RWPE2 (cell line): Measurements from ENCODE around the gene RPS6KA2.
"Not testable (repeated sequence)": the region's sequence is repeated elsewhere in the genome, so short reads cannot be mapped to it uniquely, and the experiment has no call there.

ENCODE experiments used
- ATAC-seq: fragments of 200-7000 bp; cut with Tn5 transposase; 3 replicates; pipeline ENCODE4 v1.9.1; 2021; ENCODE audit warnings: low read depth
- DNase-seq: peaks from one replicate; pipeline ENCODE4 v3.0.0-alpha.2; 2020; ENCODE audit warnings: low spot score
- H3K27ac ChIP-seq: fragments of 450-650 bp; 2 replicates; pipeline ENCODE4 v1.5.1; 2017; ENCODE audit warnings: mild to moderate bottlenecking; ENCODE audit not compliant: poor library complexity, severe bottlenecking
- H3K27me3 ChIP-seq: fragments of 250-450 bp; sonication (Bioruptor Pico); 2 replicates; pipeline ENCODE4 v1.5.1; 2021; ENCODE audit warnings: mild to moderate bottlenecking, moderate library complexity; ENCODE audit not compliant: insufficient read depth, poor library complexity, severe bottlenecking
- H3K36me3 ChIP-seq: fragments of 250-450 bp; sonication (Bioruptor Pico); 2 replicates; pipeline ENCODE4 v1.5.1; 2020; ENCODE audit warnings: low read depth, mild to moderate bottlenecking, moderate library complexity
- H3K4me1 ChIP-seq: fragments of 250-450 bp; sonication (Bioruptor Pico); 2 replicates; pipeline ENCODE4 v1.5.1; 2021; ENCODE audit warnings: mild to moderate bottlenecking, moderate library complexity; ENCODE audit not compliant: insufficient read depth, poor library complexity, severe bottlenecking
- H3K4me3 ChIP-seq: fragments of 250-450 bp; sonication (Bioruptor Pico); 2 replicates; pipeline ENCODE4 v1.5.1; 2021; ENCODE audit warnings: mild to moderate bottlenecking, moderate library complexity; ENCODE audit not compliant: severe bottlenecking
- H3K9me3 ChIP-seq: fragments of 250-450 bp; sonication (Bioruptor Pico); 2 replicates; pipeline ENCODE4 v1.5.1; 2021; ENCODE audit warnings: mild to moderate bottlenecking, moderate library complexity; ENCODE audit not compliant: severe bottlenecking
- TF ChIP-seq, protein P1 (sequence below): fragments of 450-650 bp; IDR thresholded peaks from one replicate; pipeline ENCODE4 v1.5.1; 2017; ENCODE audit warnings: mild to moderate bottlenecking, moderate library complexity; ENCODE audit not compliant: poor library complexity, severe bottlenecking

The RPS6KA2 gene

DNA sequence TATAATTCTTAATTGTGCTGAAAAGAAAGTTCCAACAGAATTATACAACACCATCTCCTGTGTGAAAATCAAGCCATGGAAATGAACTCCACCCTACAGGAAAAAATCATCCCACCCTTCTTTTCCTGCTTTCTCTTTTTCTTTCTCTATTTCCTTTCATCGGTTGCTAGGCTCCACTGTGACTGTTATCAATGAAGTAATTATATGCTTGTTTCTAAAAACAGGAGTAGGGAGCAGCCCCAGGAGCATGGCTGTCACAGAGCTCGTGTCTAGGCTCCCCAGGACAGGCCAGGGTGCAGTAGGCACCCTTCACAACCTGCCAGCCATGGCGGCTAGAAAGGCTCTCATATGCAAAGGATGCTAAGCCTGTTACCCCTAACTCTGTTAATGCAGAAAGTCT, 257.3 kb downstream of the RPS6KA2 start:
- no peaks in the 10 kb centered on the region for H3K27me3 ChIP-seq
- no peak overlapping the region for H3K27ac ChIP-seq
- ATAC-seq (no peak), DNase-seq (no peak)
- no peak overlapping the region for H3K4me3 ChIP-seq
- 0 out of 2 replicates have a peak, but pooled peaks cover 2% of the 10 kb centered on the region for H3K36me3 ChIP-seq
- H3K4me1 ChIP-seq, result no peaks in the 10 kb centered on the region
- H3K9me3 ChIP-seq, result no peaks in the 10 kb centered on the region
- TF ChIP-seq, protein P1, sequence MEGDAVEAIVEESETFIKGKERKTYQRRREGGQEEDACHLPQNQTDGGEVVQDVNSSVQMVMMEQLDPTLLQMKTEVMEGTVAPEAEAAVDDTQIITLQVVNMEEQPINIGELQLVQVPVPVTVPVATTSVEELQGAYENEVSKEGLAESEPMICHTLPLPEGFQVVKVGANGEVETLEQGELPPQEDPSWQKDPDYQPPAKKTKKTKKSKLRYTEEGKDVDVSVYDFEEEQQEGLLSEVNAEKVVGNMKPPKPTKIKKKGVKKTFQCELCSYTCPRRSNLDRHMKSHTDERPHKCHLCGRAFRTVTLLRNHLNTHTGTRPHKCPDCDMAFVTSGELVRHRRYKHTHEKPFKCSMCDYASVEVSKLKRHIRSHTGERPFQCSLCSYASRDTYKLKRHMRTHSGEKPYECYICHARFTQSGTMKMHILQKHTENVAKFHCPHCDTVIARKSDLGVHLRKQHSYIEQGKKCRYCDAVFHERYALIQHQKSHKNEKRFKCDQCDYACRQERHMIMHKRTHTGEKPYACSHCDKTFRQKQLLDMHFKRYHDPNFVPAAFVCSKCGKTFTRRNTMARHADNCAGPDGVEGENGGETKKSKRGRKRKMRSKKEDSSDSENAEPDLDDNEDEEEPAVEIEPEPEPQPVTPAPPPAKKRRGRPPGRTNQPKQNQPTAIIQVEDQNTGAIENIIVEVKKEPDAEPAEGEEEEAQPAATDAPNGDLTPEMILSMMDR, result no peak

DNA sequence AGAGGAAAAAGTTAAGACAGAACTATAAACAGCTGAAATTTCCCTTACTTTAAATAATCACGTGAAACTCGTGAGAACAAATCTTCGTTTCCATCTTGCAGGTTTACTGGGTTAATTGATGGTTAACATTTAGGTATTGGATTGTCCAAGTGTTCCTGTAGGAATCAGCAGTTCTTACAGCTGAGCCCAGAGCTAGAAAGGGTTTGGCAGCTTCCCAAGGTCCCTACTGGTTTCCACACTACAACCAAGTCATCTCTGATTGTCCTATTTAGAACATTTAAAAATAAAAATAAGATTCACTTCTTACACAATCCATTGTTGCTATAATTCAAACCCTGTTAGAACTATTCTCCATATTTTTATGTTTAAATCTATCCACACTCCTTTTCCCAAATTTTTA, 260.1 kb downstream of the RPS6KA2 start:
- Histone ChIP-seq H3K36me3 (0 out of 2 replicates have a peak, but pooled peaks cover 2% of the 10 kb centered on the region), H3K4me3 (no peak overlapping the region), H3K4me1 (no peaks in the 10 kb centered on the region), H3K27ac (no peak overlapping the region), H3K9me3 (no peaks in the 10 kb centered on the region), H3K27me3 (no peaks in the 10 kb centered on the region)
- no peak for DNase-seq
- ATAC-seq, result no peak
- TF ChIP-seq, protein P1, result no peak

DNA sequence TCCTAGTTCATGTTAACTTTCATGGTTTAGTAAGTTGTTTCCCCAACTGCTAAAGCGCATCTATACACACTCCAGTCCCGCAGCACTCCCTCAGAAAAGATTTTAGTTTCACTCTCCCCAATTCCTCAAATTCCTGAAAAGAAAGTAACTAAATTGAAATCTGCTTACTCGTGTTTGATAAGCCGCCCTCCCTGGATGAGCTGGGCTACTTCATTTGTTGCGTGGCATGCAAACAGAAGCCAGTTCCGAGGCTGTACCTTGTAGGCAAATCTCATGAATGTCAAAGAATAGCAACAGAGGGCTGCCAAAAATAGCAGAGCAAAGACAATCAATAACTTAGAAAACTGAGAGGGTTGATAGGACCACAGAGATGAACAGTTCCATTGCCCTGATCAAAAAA, 261.2 kb downstream of the RPS6KA2 start:
- TF ChIP-seq, protein P1, result no peak
- H3K36me3 ChIP-seq, result 0 out of 2 replicates have a peak, but pooled peaks cover 2% of the 10 kb centered on the region
- H3K4me1 ChIP-seq, result peaks cover 5% of the 10 kb centered on the region
- ATAC-seq (no peak), DNase-seq (no peak)
- no peaks in the 10 kb centered on the region for H3K9me3 ChIP-seq
- no peak overlapping the region for H3K4me3 ChIP-seq
- H3K27ac ChIP-seq, result no peak overlapping the region
- no peaks in the 10 kb centered on the region for H3K27me3 ChIP-seq

DNA sequence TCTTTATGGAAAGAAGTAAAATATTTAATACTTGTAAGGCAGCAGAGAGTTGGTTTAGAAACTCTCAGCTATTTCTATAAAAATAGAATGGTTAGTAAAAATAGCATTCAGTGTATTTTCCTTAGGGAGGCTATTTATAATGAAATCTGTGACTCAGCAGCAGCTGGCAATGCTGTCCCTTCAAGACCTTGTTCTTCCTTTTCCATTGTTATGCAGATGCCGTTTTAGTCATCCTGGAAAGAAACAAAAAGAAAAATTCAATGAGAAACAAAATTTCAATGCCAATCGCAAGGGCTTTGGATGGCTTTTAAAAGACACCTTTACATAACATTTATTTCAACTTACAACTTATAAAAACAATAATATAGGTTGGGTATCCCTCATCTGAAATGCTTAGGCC, 261.8 kb downstream of the RPS6KA2 start:
- Histone ChIP-seq H3K4me3 (no peak overlapping the region), H3K4me1 (peaks cover 10% of the 10 kb centered on the region), H3K27me3 (no peaks in the 10 kb centered on the region), H3K27ac (no peak overlapping the region), H3K9me3 (no peaks in the 10 kb centered on the region), H3K36me3 (0 out of 2 replicates have a peak, but pooled peaks cover 2% of the 10 kb centered on the region)
- no peak for DNase-seq
- TF ChIP-seq, protein P1, result no peak
- ATAC-seq, result no peak

DNA sequence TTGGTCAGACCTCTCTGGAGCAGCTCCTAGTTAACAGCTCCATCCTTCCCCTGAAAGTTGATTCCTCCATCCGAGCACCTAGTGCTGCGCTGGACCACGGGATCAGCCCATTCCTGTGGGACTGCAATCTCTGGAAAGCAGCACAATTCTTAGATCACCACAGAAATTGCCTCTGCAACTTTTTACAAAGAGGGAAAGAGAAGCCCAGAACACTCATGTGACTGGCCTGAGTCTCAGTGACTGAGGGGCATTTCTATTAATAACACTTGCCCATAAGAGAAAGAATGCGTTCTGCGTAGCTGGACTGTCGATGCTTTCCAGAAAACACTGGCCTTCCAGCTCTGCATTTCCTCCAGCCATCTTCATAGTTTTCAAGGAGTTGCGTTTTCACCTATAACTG, 262.6 kb downstream of the RPS6KA2 start:
- H3K27ac ChIP-seq, result no peak overlapping the region
- H3K9me3 ChIP-seq, result peaks cover under 1% of the 10 kb centered on the region
- H3K4me1 ChIP-seq, result peaks cover 10% of the 10 kb centered on the region
- no peak overlapping the region for H3K4me3 ChIP-seq
- H3K36me3 ChIP-seq, result 0 out of 2 replicates have a peak, but pooled peaks cover 2% of the 10 kb centered on the region
- TF ChIP-seq, protein P1, result no peak
- no peaks in the 10 kb centered on the region for H3K27me3 ChIP-seq
- DNase-seq, result no peak
- ATAC-seq, result no peak

DNA sequence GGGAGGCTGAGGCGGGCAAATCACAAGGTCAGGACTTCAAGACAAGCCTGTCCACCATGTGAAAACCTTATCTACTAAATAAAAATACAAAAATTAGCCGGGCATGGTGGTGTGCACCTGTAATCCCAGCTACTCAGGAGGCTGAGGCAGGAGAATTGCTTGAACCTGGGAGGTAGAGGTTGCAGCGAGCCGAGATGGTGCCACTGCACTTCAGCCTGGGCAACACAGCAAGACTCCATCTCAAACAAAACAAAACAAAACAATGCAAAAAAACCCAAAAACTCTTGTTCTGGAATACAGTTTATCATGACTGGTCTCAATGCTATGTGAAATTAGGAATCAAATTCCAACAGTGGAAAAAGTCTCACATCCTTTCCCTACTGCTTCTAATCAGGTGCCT, 264.6 kb downstream of the RPS6KA2 start:
- ATAC-seq, result not testable (repeated sequence)

More for the DNA sequence above, 264.6 kb downstream of the RPS6KA2 start:
- not testable (repeated sequence) for H3K4me1 ChIP-seq, DNase-seq, H3K27ac ChIP-seq, H3K36me3 ChIP-seq, H3K9me3 ChIP-seq, H3K4me3 ChIP-seq, H3K27me3 ChIP-seq
